GM12891 (cell line): ENCODE measurements around the gene GPR171.

Experiments used
- PAX5 ChIP-seq: IDR thresholded peaks from 2 replicates; pipeline ENCODE4 v1.6.1; 2011; ENCODE audit warnings: low read length, moderate library complexity, mild to moderate bottlenecking; ENCODE audit not compliant: insufficient read depth, severe bottlenecking
- POLR2A ChIP-seq: IDR thresholded peaks from 2 replicates; pipeline ENCODE4 v1.6.1; 2011; ENCODE audit warnings: low read depth, low read length, control low read depth
- POLR2AphosphoS5 ChIP-seq: IDR thresholded peaks from 2 replicates; pipeline ENCODE4 v1.6.1; 2011; ENCODE audit warnings: low read depth, low read length, control low read depth
- POU2F2 ChIP-seq: IDR thresholded peaks from 2 replicates; pipeline ENCODE4 v1.6.1; 2011; ENCODE audit warnings: low read depth, mild to moderate bottlenecking, control low read depth, low read length, moderate library complexity
- TAF1 ChIP-seq: IDR thresholded peaks from 2 replicates; pipeline ENCODE4 v1.6.1; 2011; ENCODE audit warnings: low read depth, low read length, control low read depth

- TF ChIP-seq POLR2AphosphoS5 (no peak), POLR2A (no peak), TAF1 (no peak), PAX5 (no peak), POU2F2 (no peak)
Measured at GRCh38 chr3:151166161-151166560, 36.9 kb downstream of the GPR171 start.
